Transverse colon (tissue), 4 donors: Measurements from ENCODE around the gene TERB1.

Experiments
- CTCF ChIP-seq, 5 experiments: fragments of 200-600 bp in 3 of 5; fragments of 450-650 bp in 2 of 5; sonication (generic) in 3 of 5; IDR thresholded peaks; 1 replicate in 2 of 5; 2 replicates in 3 of 5; pipeline ENCODE4 v1.5.1; 2016 to 2017; ENCODE audit warnings: antibody characterized with exemption in 5 of 5, inconsistent platforms in 3 of 5, mild to moderate bottlenecking in 2 of 5, moderate library complexity in 1 of 5
- EP300 ChIP-seq: sonication (generic); formaldehyde crosslinking; IDR thresholded peaks from one replicate; pipeline ENCODE4 v1.6.1; 2017; ENCODE audit warnings: antibody characterized with exemption, low read depth
- POLR2A ChIP-seq: fragments of 450-650 bp; IDR thresholded peaks from one replicate; pipeline ENCODE4 v1.6.1; 2016; ENCODE audit warnings: antibody characterized with exemption, mild to moderate bottlenecking, moderate library complexity
- POLR2AphosphoS5 ChIP-seq, 3 donors: sonication (generic); formaldehyde crosslinking; IDR thresholded peaks; one replicate each; pipeline ENCODE4 v1.6.1; 2016; ENCODE audit warnings: antibody characterized with exemption in 3 of 3

GRCh38 chr16:66811043-66811442 is 9.7 kb upstream of the TERB1 start:
- TF ChIP-seq POLR2A (no peak), EP300 (no peak), POLR2AphosphoS5 (IDR thresholded peaks at IDR 0.05) (no peak), CTCF (IDR thresholded peaks at IDR 0.05) (no peak)
